K562 (cell line): ENCODE measurements around the gene PRR23A. TPM values are rescaled to one million over a fixed set of nuclear protein-coding genes. Genes with fewer than 3 reads are reported as not detected.

Source experiments
- ATAC-seq: fragments of 200-7000 bp; cut with Tn5 transposase; 3 replicates; pipeline ENCODE4 v1.9.1; 2020; ENCODE audit warnings: moderate library complexity
- BruUV-seq: library from RNA; stranded (reverse); fragments of 400-500 nt; replicated peaks from 2 replicates; lab custom pipeline; 2021; lab: Mats Ljungman, UMichigan
- CTCF ChIA-PET: fragments of 300-600 bp; formaldehyde crosslinking; extraction: SDS; loops from one replicate; lab custom pipeline; 2021; ENCODE audit warnings: low intra/inter-chr PET ratio; lab: Yijun Ruan, JAX
- POLR2A ChIA-PET: fragments of 300-600, 350-650 bp; sonication (Branson Sonifier 250); formaldehyde crosslinking; extraction: SDS; loops from one replicate; lab custom pipeline; 2021; ENCODE audit warnings: antibody characterized with exemption, inconsistent platforms; lab: Yijun Ruan, JAX
- DNase-seq, 4 experiments: peaks; one replicate each; pipeline versions ENCODE4 v3.0.0 to v3.0.0-alpha.2; 2011 to 2018; ENCODE audit warnings: low spot score in 3 of 4, mixed read lengths in 3 of 4; ENCODE audit errors: extremely low read depth in 1 of 4
- FAIRE-seq: peaks from 2 replicates; lab custom pipeline; 2011; peaks lifted over from hg19 to GRCh38; lab: Jason Lieb, UNC
- H2AFZ ChIP-seq: 2 replicates; pipeline ENCODE4 v1.6.0; 2011; ENCODE audit warnings: low read depth, low read length, control low read depth, inconsistent platforms
- H3K27ac ChIP-seq: fragments of 200-600 bp; 3 replicates; pipeline ENCODE4 v1.8.0; 2011; ENCODE audit warnings: low read depth, mild to moderate bottlenecking, control low read depth, inconsistent platforms, low read length, moderate library complexity, mixed read lengths; ENCODE audit errors: extremely low read depth
- H3K27me3 ChIP-seq, 2 experiments: fragments of 300-600 bp in 1 of 2; 2 replicates in 1 of 2; 3 replicates in 1 of 2; pipeline versions ENCODE4 v1.6.0 to v1.8.0; 2011; ENCODE audit warnings: inconsistent platforms in 2 of 2, low read length in 2 of 2, mild to moderate bottlenecking in 1 of 2, mixed read lengths in 1 of 2, moderate library complexity in 1 of 2; ENCODE audit not compliant: control insufficient read depth in 2 of 2, insufficient read depth in 2 of 2
- H3K36me3 ChIP-seq: fragments of 300-600 bp; 3 replicates; pipeline ENCODE4 v1.8.0; 2011; ENCODE audit warnings: mild to moderate bottlenecking, low read length, inconsistent platforms; ENCODE audit not compliant: control insufficient read depth, insufficient read depth
- H3K4me1 ChIP-seq, 2 experiments: fragments of 200-600 bp in 1 of 2; replicated peaks in 1 of 2; 2 replicates in 1 of 2; 3 replicates in 1 of 2; pipeline versions ENCODE4 v1.5.1 to v1.8.0; 2011; ENCODE audit warnings: inconsistent platforms in 2 of 2, low read length in 2 of 2, mild to moderate bottlenecking in 1 of 2, mixed read lengths in 1 of 2, moderate library complexity in 1 of 2; ENCODE audit not compliant: control insufficient read depth in 2 of 2, insufficient read depth in 2 of 2
- H3K4me2 ChIP-seq: 2 replicates; pipeline ENCODE4 v1.6.1; 2011; ENCODE audit warnings: low read length, control low read depth, inconsistent platforms, mixed read lengths; ENCODE audit not compliant: insufficient read depth
- H3K4me3 ChIP-seq: fragments of 200-600 bp; sonication (generic), shearing (Covaris generic); 2 replicates; pipeline ENCODE4 v1.5.1; 2016; ENCODE audit warnings: control low read depth, inconsistent platforms
- H3K79me2 ChIP-seq: fragments of 200-600 bp; 3 replicates; pipeline ENCODE4 v1.8.0; 2011; ENCODE audit warnings: low read length, inconsistent platforms; ENCODE audit not compliant: control insufficient read depth, insufficient read depth
- H3K9ac ChIP-seq, 2 experiments: 2 replicates each; pipeline versions ENCODE4 v1.6.0 to v1.6.1; 2011; ENCODE audit warnings: low read depth in 2 of 2, low read length in 2 of 2, control low read depth in 1 of 2, inconsistent platforms in 1 of 2, mild to moderate bottlenecking in 1 of 2, mixed read lengths in 1 of 2; ENCODE audit not compliant: insufficient read depth in 1 of 2
- H3K9me1 ChIP-seq: one replicate; pipeline ENCODE4 v1.6.0; 2011; ENCODE audit warnings: inconsistent platforms, mild to moderate bottlenecking, low read length, moderate library complexity; ENCODE audit not compliant: control insufficient read depth, insufficient read depth
- H3K9me3 ChIP-seq: replicated peaks from 2 replicates; pipeline ENCODE4 v1.5.1; 2011; ENCODE audit warnings: low read depth, low read length, inconsistent platforms; ENCODE audit not compliant: control insufficient read depth, insufficient read depth
- H4K20me1 ChIP-seq: replicated peaks from 2 replicates; pipeline ENCODE4 v1.6.1; 2011; ENCODE audit warnings: low read length, inconsistent platforms, mixed read lengths; ENCODE audit not compliant: control insufficient read depth, insufficient read depth
- GTF2A2 ChIP-seq: IDR thresholded peaks from 2 replicates; pipeline ENCODE4 v1.6.1; 2016; ENCODE audit warnings: mild to moderate bottlenecking, missing genetic modification characterization, missing compliant biosample characterization
- NFXL1 ChIP-seq: fragments of 450-650 bp; formaldehyde crosslinking; IDR thresholded peaks from 2 replicates; pipeline ENCODE4 v1.4.0; 2021; ENCODE audit warnings: mild to moderate bottlenecking
- PML ChIP-seq: IDR thresholded peaks from 2 replicates; pipeline ENCODE4 v1.6.1; 2012; ENCODE audit warnings: low read length, inconsistent platforms
- SETDB1 ChIP-seq: IDR thresholded peaks from one replicate; pipeline ENCODE4 v1.6.1; 2012; ENCODE audit warnings: low read length, control low read depth, inconsistent platforms
- SIX5 ChIP-seq, 2 experiments: IDR thresholded peaks; 2 replicates each; pipeline ENCODE4 v1.6.1; 2011; ENCODE audit warnings: low read length in 2 of 2, borderline replicate concordance in 1 of 2, low read depth in 1 of 2, mild to moderate bottlenecking in 1 of 2, moderate library complexity in 1 of 2; ENCODE audit not compliant: insufficient read depth in 1 of 2
- ZNF436 ChIP-seq: fragments of 250-450, 450-650 bp; sonication (Bioruptor Pico); formaldehyde crosslinking; IDR thresholded peaks from 2 replicates; pipeline ENCODE4 v1.7.0; 2020; ENCODE audit warnings: mild to moderate bottlenecking
- WGBS: fragments of 100-300 bp; shearing (Covaris generic); methylation state at CpG from one replicate; pipeline ENCODE4 v1.1.6; 2016; ENCODE audit warnings: low coverage, mixed read lengths; ENCODE audit not compliant: insufficient coverage; ENCODE audit errors: missing lambda C conversion rate; 5-methylcytosine and 5-hydroxymethylcytosine counted together
- in situ Hi-C: fragments of 300-500 bp; cut with MboI; formaldehyde crosslinking; loops from 4 replicates; pipeline ENCODE4 v1.15.0; 2018; ENCODE audit warnings: inconsistent platforms, mixed read lengths
- intact Hi-C: fragments of 100-400 bp; cut with micrococcal nuclease; formaldehyde crosslinking; loops from 2 replicates; pipeline ENCODE4 v1.14.2; 2022
- polyA plus RNA-seq, 8 experiments: library from polyadenylated mRNA; depleted of rRNA in 4 of 8; stranded (reverse) in 5 of 8; unstranded in 3 of 8; fragments of >200 nt; fragmentation: Nextera tagmentation in 2 of 8; fragmentation: Illumina TruSeq in 1 of 8; extraction: Ambion mirVana in 2 of 8; extraction: Trizol in 1 of 8; gene quantifications; 2 replicates each; pipeline versions ENCODE4 v1.2.1 to v1.2.3, GENCODE V29; 2011 to 2014; ENCODE audit warnings: inconsistent platforms in 1 of 8, missing spikeins in 1 of 8
- total RNA-seq, 7 experiments: library from RNA; depleted of rRNA in 6 of 7; stranded (reverse); fragments of >200 nt in 6 of 7; fragmentation: Illumina TruSeq in 2 of 7; extraction: Trizol in 2 of 7; gene quantifications; 2 replicates each; pipeline versions ENCODE4 v1.2.1 to v1.2.3, GENCODE V29; 2011 to 2021; ENCODE audit warnings: low replicate concordance in 1 of 7
- TF ChIP-seq, protein P1 (sequence below): sonication (generic); formaldehyde crosslinking; IDR thresholded peaks from 2 replicates; pipeline ENCODE4 v1.8.0; 2022; ENCODE audit warnings: mild to moderate bottlenecking, missing genetic modification reagents
- TF ChIP-seq, protein P2 (sequence below): fragments of 250-450 bp; sonication (Bioruptor Pico); IDR thresholded peaks from 2 replicates; pipeline ENCODE4 v1.8.0; 2021; ENCODE audit warnings: mild to moderate bottlenecking, moderate library complexity

The PRR23A gene
- total and polyA plus RNA-seq, 9 of the 15 experiments (the other 6 are each of a cell fraction or from before 2014, with no cell fraction given), result not detected

DNA sequence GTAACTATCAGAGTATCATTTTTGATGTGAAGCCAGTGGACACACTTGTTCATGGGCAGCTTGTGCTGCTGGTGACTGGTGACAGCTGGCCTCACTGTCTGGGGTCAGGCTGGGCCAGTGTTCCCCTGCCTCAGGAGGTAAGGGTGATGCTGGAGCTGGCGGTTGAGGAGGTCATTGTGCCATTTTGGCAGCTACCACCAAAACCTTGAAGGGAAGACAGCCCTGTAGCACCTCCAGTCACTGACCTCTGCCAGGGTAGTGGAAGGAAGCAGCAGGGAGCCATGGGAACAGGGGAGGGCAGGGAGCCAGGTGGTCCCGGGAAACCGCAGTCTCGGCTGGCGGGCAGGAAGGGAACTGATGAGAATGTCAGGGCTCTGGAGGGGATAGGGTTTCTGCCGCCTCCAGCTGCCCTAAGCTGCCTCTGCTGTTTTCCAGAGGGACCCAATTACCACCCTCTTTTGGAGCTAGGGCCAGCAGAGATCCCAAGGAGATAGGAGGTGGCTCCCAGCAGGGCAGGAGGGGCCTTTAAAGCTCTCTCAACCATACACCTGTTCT, 34.2 kb downstream of the PRR23A start:
- ChIA-PET POLR2A (interaction anchor here (0.6 to 0.7 kb wide), 4 partner anchors 12 to 68 kb away, joined by 3 read pairs; partner anchors contain the start of genes FOXL2 and FOXL2NB), CTCF (no interaction called here)
- ATAC-seq, result no peak
- H4K20me1 ChIP-seq, result no peaks in the 10 kb centered on the region
- H3K9ac ChIP-seq, result 0 out of 4 replicates have a peak overlapping the region, but pooled peaks of 1 of the 2 experiments have one; percentile 6
- no peak overlapping the region for H3K4me3 ChIP-seq
- H3K9me3 ChIP-seq, result no peaks in the 10 kb centered on the region
- no peak for FAIRE-seq
- in situ Hi-C loops (no loop called here), intact Hi-C loops (no loop called here)
- H3K27me3 ChIP-seq, result peaks cover 0 to 5% of the 10 kb centered on the region in 2 experiments; a peak in 1 of 5 replicates
- no peak overlapping the region for H3K27ac ChIP-seq
- H3K9me1 ChIP-seq, result no peaks in the 10 kb centered on the region
- WGBS, result 12% methylated on average over 6 of the region's 6 CpGs
- DNase-seq, result no peak
- no peaks in the 10 kb centered on the region for H3K79me2 ChIP-seq
- no peaks in the 10 kb centered on the region for H3K36me3 ChIP-seq
- no peaks in the 10 kb centered on the region for H3K4me1 ChIP-seq
- H3K4me2 ChIP-seq, result no peak overlapping the region
- H2AFZ ChIP-seq, result no peak overlapping the region
- BruUV-seq, result no TSS peak
- TF ChIP-seq ZNF436 (CRISPR knock-in tag) (no peak), GTF2A2 (tag) (no peak), NFXL1 (CRISPR knock-in tag) (no peak), SETDB1 (no peak), SIX5 (IDR thresholded peaks at IDR 0.05; ENCODE audit: borderline replicate concordance in 1 of 2, insufficient read depth in 1 of 2, low read depth in 1 of 2, low read length in 2 of 2) (no peak), PML (no peak)
- TF ChIP-seq, protein P1, sequence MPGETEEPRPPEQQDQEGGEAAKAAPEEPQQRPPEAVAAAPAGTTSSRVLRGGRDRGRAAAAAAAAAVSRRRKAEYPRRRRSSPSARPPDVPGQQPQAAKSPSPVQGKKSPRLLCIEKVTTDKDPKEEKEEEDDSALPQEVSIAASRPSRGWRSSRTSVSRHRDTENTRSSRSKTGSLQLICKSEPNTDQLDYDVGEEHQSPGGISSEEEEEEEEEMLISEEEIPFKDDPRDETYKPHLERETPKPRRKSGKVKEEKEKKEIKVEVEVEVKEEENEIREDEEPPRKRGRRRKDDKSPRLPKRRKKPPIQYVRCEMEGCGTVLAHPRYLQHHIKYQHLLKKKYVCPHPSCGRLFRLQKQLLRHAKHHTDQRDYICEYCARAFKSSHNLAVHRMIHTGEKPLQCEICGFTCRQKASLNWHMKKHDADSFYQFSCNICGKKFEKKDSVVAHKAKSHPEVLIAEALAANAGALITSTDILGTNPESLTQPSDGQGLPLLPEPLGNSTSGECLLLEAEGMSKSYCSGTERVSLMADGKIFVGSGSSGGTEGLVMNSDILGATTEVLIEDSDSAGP (CRISPR knock-in tag), result no peak
- TF ChIP-seq, protein P2, sequence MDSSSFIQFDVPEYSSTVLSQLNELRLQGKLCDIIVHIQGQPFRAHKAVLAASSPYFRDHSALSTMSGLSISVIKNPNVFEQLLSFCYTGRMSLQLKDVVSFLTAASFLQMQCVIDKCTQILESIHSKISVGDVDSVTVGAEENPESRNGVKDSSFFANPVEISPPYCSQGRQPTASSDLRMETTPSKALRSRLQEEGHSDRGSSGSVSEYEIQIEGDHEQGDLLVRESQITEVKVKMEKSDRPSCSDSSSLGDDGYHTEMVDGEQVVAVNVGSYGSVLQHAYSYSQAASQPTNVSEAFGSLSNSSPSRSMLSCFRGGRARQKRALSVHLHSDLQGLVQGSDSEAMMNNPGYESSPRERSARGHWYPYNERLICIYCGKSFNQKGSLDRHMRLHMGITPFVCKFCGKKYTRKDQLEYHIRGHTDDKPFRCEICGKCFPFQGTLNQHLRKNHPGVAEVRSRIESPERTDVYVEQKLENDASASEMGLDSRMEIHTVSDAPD (CRISPR knock-in tag), result no peak
